SK-N-SH treated with all-trans-retinoic acid at 6 μM for 48 hours (cell line): ENCODE data around the gene KPNA1.

Experiments
- ATAC-seq: fragments of 200-7000 bp; cut with Tn5 transposase; 3 replicates; pipeline ENCODE4 v1.9.1; 2020; ENCODE audit warnings: mild to moderate bottlenecking, moderate library complexity
- ARNTL ChIP-seq: fragments of 450-650 bp; formaldehyde crosslinking; IDR thresholded peaks from 2 replicates; pipeline ENCODE4 v1.5.0; 2020; ENCODE audit warnings: low read depth, mild to moderate bottlenecking, moderate library complexity, borderline replicate concordance
- BACH2 ChIP-seq: fragments of 250-450 bp; sonication (Bioruptor Pico); IDR thresholded peaks from 2 replicates; pipeline ENCODE4 v1.9.0; 2021; ENCODE audit warnings: mild to moderate bottlenecking, borderline replicate concordance
- CSDC2 ChIP-seq: fragments of 250-450 bp; sonication (Bioruptor Pico); IDR thresholded peaks from 2 replicates; pipeline ENCODE4 v1.5.0; 2020; ENCODE audit warnings: mild to moderate bottlenecking, moderate library complexity
- ESRRG ChIP-seq: fragments of 250-450 bp; sonication (Bioruptor Pico); IDR thresholded peaks from 2 replicates; pipeline ENCODE4 v1.6.1; 2021; ENCODE audit warnings: mild to moderate bottlenecking
- GLIS3 ChIP-seq: fragments of 250-450 bp; sonication (Bioruptor Pico); IDR thresholded peaks from 2 replicates; pipeline ENCODE4 v1.5.0; 2020; ENCODE audit warnings: mild to moderate bottlenecking, moderate library complexity
- ISL1 ChIP-seq: fragments of 250-450 bp; sonication (Bioruptor Pico); IDR thresholded peaks from 2 replicates; pipeline ENCODE4 v2.1.2; 2022; ENCODE audit warnings: mild to moderate bottlenecking, moderate library complexity
- OSR1 ChIP-seq: fragments of 250-450 bp; sonication (Bioruptor Pico); IDR thresholded peaks from 2 replicates; pipeline ENCODE4 v1.8.0; 2022; ENCODE audit warnings: moderate library complexity, mild to moderate bottlenecking, inconsistent platforms
- PPARA ChIP-seq: fragments of 250-450 bp; sonication (Bioruptor Pico); IDR thresholded peaks from 2 replicates; pipeline ENCODE4 v1.5.0; 2020; ENCODE audit warnings: mild to moderate bottlenecking, borderline replicate concordance
- RARB ChIP-seq: fragments of 250-450 bp; sonication (Bioruptor Pico); IDR thresholded peaks from 2 replicates; pipeline ENCODE4 v1.8.0; 2021; ENCODE audit warnings: mild to moderate bottlenecking, moderate library complexity
- TCF4 ChIP-seq: fragments of 250-450 bp; sonication (Bioruptor Pico); IDR thresholded peaks from 2 replicates; pipeline ENCODE4 v1.8.0; 2021; ENCODE audit warnings: mild to moderate bottlenecking, moderate library complexity, borderline replicate concordance
- TOX ChIP-seq: fragments of 250-450 bp; sonication (Bioruptor Pico); IDR thresholded peaks from 2 replicates; pipeline ENCODE4 v1.8.0; 2021; ENCODE audit warnings: mild to moderate bottlenecking, moderate library complexity, borderline replicate concordance
- ZC3H10 ChIP-seq: fragments of 250-450 bp; sonication (Bioruptor Pico); IDR thresholded peaks from 2 replicates; pipeline ENCODE4 v1.5.1; 2021; ENCODE audit warnings: mild to moderate bottlenecking, moderate library complexity
- ZFP3 ChIP-seq: fragments of 250-450 bp; sonication (Bioruptor Pico); IDR thresholded peaks from 2 replicates; pipeline ENCODE4 v1.5.0; 2020; ENCODE audit warnings: mild to moderate bottlenecking, moderate library complexity
- ZFP30 ChIP-seq: fragments of 450-650 bp; formaldehyde crosslinking; IDR thresholded peaks from 2 replicates; pipeline ENCODE4 v1.5.0; 2022; ENCODE audit warnings: mild to moderate bottlenecking, moderate library complexity
- ZNF565 ChIP-seq: fragments of 450-650 bp; formaldehyde crosslinking; conservative IDR thresholded peaks from 2 replicates; pipeline ENCODE4 v1.5.0; 2020; ENCODE audit warnings: low read depth, mild to moderate bottlenecking, moderate library complexity
- ZNF70 ChIP-seq: fragments of 450-650 bp; formaldehyde crosslinking; IDR thresholded peaks from 2 replicates; pipeline ENCODE4 v1.5.0; 2020; ENCODE audit warnings: mild to moderate bottlenecking, moderate library complexity
- ZNF8 ChIP-seq: fragments of 450-650 bp; formaldehyde crosslinking; IDR thresholded peaks from 2 replicates; pipeline ENCODE4 v1.5.0; 2020; ENCODE audit warnings: mild to moderate bottlenecking, moderate library complexity
- TF ChIP-seq, protein P1 (sequence below): fragments of 250-450 bp; sonication (Bioruptor Pico); IDR thresholded peaks from 2 replicates; pipeline ENCODE4 v1.5.1; 2021; ENCODE audit warnings: mild to moderate bottlenecking, moderate library complexity
- TF ChIP-seq, protein P2 (sequence below): fragments of 250-450 bp; sonication (Bioruptor Pico); IDR thresholded peaks from 2 replicates; pipeline ENCODE4 v1.8.0; 2021; ENCODE audit warnings: low read depth, mild to moderate bottlenecking, moderate library complexity, borderline replicate concordance
- TF ChIP-seq, protein P3 (sequence below): fragments of 250-450 bp; sonication (Bioruptor Pico); IDR thresholded peaks from 2 replicates; pipeline ENCODE4 v1.5.1; 2020; ENCODE audit warnings: low read depth, mild to moderate bottlenecking, moderate library complexity
- TF ChIP-seq, protein P4 (sequence below): fragments of 250-450 bp; sonication (Bioruptor Pico); IDR thresholded peaks from 2 replicates; pipeline ENCODE4 v1.5.0; 2020; ENCODE audit warnings: mild to moderate bottlenecking, moderate library complexity

The KPNA1 gene

DNA sequence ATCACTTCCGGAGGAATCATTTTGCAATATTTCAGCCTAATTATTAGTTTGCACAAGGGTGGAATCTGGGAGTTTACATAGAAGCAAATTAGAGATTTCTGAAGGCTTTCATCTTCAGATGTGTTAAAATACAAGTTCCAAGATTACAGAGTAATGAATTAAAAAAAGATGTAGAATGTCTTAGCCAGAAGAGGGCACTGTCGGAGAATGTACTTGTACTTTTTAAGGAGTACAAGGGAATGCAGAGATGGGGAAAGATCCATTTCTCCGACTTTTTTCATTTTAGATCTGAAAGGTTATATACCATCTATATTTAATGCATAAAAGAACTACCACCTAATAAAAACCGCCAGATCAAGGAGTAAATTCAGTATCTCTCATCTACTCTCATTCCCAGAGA is 55.7 kb downstream of the KPNA1 start (continued):
- no peak for TF ChIP-seq RARB (CRISPR knock-in tag)
- no peak for TF ChIP-seq ZFP3 (CRISPR knock-in tag)
- TF ChIP-seq, all 23 proteins: peak for 0

DNA sequence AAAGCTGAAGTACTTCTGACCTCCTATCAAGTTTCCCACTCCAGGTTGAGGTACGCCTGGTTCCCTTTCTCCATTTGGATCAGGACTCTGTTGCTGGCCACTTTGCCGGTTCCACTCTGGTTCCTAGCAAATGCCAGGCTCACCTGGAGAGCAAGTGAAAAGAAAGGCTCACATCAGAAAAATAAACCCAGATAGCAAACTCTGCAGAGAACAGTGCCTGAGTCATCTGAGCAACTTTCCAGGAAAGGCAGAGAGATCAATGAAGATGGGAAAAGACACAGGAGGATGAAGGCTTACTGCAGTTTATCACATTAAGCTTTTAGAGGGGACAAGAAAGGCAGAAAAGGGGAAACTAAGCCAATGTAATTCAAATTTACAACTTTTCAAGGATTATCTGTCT is 57.0 kb downstream of the KPNA1 start:
- TF ChIP-seq, protein P1, sequence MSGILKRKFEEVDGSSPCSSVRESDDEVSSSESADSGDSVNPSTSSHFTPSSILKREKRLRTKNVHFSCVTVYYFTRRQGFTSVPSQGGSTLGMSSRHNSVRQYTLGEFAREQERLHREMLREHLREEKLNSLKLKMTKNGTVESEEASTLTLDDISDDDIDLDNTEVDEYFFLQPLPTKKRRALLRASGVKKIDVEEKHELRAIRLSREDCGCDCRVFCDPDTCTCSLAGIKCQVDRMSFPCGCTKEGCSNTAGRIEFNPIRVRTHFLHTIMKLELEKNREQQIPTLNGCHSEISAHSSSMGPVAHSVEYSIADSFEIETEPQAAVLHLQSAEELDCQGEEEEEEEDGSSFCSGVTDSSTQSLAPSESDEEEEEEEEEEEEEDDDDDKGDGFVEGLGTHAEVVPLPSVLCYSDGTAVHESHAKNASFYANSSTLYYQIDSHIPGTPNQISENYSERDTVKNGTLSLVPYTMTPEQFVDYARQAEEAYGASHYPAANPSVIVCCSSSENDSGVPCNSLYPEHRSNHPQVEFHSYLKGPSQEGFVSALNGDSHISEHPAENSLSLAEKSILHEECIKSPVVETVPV, result no peak
- no peak for TF ChIP-seq TOX (CRISPR knock-in tag)
- TF ChIP-seq, protein P2, sequence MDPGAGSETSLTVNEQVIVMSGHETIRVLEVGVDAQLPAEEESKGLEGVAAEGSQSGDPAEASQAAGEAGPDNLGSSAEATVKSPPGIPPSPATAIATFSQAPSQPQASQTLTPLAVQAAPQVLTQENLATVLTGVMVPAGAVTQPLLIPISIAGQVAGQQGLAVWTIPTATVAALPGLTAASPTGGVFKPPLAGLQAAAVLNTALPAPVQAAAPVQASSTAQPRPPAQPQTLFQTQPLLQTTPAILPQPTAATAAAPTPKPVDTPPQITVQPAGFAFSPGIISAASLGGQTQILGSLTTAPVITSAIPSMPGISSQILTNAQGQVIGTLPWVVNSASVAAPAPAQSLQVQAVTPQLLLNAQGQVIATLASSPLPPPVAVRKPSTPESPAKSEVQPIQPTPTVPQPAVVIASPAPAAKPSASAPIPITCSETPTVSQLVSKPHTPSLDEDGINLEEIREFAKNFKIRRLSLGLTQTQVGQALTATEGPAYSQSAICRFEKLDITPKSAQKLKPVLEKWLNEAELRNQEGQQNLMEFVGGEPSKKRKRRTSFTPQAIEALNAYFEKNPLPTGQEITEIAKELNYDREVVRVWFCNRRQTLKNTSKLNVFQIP (CRISPR knock-in tag), result no peak
- no peak for TF ChIP-seq ZNF565 (CRISPR knock-in tag)
- no peak for TF ChIP-seq ZNF70 (CRISPR knock-in tag)
- TF ChIP-seq, protein P3, sequence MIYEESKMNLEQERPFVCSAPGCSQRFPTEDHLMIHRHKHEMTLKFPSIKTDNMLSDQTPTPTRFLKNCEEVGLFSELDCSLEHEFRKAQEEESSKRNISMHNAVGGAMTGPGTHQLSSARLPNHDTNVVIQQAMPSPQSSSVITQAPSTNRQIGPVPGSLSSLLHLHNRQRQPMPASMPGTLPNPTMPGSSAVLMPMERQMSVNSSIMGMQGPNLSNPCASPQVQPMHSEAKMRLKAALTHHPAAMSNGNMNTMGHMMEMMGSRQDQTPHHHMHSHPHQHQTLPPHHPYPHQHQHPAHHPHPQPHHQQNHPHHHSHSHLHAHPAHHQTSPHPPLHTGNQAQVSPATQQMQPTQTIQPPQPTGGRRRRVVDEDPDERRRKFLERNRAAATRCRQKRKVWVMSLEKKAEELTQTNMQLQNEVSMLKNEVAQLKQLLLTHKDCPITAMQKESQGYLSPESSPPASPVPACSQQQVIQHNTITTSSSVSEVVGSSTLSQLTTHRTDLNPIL (CRISPR knock-in tag), result no peak
- no peak for TF ChIP-seq ZFP30 (CRISPR knock-in tag)
- no peak for TF ChIP-seq ESRRG (CRISPR knock-in tag)
- TF ChIP-seq ISL1, result no peak
- no peak for ATAC-seq

DNA sequence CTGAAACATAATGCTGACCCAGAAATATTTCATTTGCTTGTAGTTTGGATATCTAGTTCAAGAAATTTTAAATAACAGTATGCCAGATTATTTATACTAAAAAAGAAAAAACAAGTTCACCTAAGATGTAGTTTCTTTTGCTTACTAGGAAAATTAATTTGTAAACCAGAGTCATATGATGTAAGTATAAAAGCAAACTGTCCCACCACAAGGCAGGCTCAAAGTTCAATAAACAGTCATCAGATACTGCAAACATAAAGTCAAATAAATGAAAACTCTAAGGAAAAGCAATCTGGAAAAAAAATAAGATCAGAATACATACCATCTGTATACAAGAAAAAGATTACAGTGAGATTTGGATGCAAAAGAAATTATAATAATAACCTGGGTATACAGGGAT is 58.7 kb downstream of the KPNA1 start:
- ATAC-seq, result no peak
- TF ChIP-seq ZNF8 (CRISPR knock-in tag), result no peak
- no peak for TF ChIP-seq ARNTL
- TF ChIP-seq CSDC2 (CRISPR knock-in tag), result no peak
- TF ChIP-seq GLIS3, result no peak
- TF ChIP-seq, protein P4, sequence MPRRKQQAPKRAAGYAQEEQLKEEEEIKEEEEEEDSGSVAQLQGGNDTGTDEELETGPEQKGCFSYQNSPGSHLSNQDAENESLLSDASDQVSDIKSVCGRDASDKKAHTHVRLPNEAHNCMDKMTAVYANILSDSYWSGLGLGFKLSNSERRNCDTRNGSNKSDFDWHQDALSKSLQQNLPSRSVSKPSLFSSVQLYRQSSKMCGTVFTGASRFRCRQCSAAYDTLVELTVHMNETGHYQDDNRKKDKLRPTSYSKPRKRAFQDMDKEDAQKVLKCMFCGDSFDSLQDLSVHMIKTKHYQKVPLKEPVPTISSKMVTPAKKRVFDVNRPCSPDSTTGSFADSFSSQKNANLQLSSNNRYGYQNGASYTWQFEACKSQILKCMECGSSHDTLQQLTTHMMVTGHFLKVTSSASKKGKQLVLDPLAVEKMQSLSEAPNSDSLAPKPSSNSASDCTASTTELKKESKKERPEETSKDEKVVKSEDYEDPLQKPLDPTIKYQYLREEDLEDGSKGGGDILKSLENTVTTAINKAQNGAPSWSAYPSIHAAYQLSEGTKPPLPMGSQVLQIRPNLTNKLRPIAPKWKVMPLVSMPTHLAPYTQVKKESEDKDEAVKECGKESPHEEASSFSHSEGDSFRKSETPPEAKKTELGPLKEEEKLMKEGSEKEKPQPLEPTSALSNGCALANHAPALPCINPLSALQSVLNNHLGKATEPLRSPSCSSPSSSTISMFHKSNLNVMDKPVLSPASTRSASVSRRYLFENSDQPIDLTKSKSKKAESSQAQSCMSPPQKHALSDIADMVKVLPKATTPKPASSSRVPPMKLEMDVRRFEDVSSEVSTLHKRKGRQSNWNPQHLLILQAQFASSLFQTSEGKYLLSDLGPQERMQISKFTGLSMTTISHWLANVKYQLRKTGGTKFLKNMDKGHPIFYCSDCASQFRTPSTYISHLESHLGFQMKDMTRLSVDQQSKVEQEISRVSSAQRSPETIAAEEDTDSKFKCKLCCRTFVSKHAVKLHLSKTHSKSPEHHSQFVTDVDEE, result no peak
- TF ChIP-seq ZNF565 (CRISPR knock-in tag), result no peak
- TF ChIP-seq, protein P1, result no peak
- TF ChIP-seq ZNF70 (CRISPR knock-in tag), result no peak
- TF ChIP-seq RARB (CRISPR knock-in tag), result no peak
- no peak for TF ChIP-seq ZFP3 (CRISPR knock-in tag)
- TF ChIP-seq ISL1, result no peak
- no peak for TF ChIP-seq OSR1
- TF ChIP-seq, protein P2 (CRISPR knock-in tag), result no peak
- no peak for TF ChIP-seq ZFP30 (CRISPR knock-in tag)
- TF ChIP-seq ESRRG (CRISPR knock-in tag), result no peak

DNA sequence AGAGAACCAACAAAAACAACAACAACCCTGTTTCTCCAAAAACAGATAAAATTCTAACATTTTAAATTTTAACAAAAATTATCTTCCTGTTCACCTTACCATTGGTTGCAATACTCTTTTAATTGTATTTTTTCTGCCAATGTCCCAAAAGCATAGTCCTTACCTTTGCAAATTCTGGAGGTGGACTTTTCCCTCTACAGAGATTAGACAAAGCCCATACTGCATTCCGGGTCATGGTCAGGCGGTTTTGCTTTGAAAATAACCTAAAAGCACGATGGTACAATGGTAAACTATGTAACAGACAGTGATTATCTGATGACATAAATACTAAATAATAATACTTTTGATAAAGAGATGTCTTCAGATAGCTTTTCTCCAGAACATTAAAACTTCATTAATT is 63.4 kb downstream of the KPNA1 start:
- no peak for ATAC-seq
- no peak for TF ChIP-seq ESRRG (CRISPR knock-in tag)
- no peak for TF ChIP-seq ARNTL
- TF ChIP-seq TOX (CRISPR knock-in tag), result no peak
- TF ChIP-seq PPARA (CRISPR knock-in tag), result no peak
- no peak for TF ChIP-seq BACH2 (CRISPR knock-in tag)
- TF ChIP-seq ZFP30 (CRISPR knock-in tag), result no peak
- no peak for TF ChIP-seq ZC3H10 (CRISPR knock-in tag)
- TF ChIP-seq ZNF8 (CRISPR knock-in tag), result no peak
- no peak for TF ChIP-seq TCF4 (CRISPR knock-in tag)
- TF ChIP-seq, all 23 proteins: peak for 0
